Gastroesophageal sphincter (tissue), 3 donors: ENCODE measurements around the gene C1QTNF2.

Experiments
- EP300 ChIP-seq: sonication (generic); formaldehyde crosslinking; IDR thresholded peaks from one replicate; pipeline ENCODE4 v1.6.1; 2017; ENCODE audit warnings: antibody characterized with exemption, mild to moderate bottlenecking
- POLR2A ChIP-seq, 2 donors: fragments of 450-650 bp; IDR thresholded peaks; one replicate each; pipeline ENCODE4 v1.6.1; 2017; ENCODE audit warnings: antibody characterized with exemption in 2 of 2, mild to moderate bottlenecking in 2 of 2, moderate library complexity in 1 of 2
- POLR2AphosphoS5 ChIP-seq: sonication (generic); formaldehyde crosslinking; IDR thresholded peaks from one replicate; pipeline ENCODE4 v1.6.1; 2017; ENCODE audit warnings: antibody characterized with exemption
- TF ChIP-seq, protein P1 (sequence below), 4 experiments: fragments of 200-600 bp in 2 of 4; fragments of 450-650 bp in 2 of 4; sonication (generic) in 1 of 4; IDR thresholded peaks; one replicate each; pipeline ENCODE4 v1.5.1; 2017 to 2019; ENCODE audit warnings: antibody characterized with exemption in 4 of 4, mild to moderate bottlenecking in 2 of 4, moderate library complexity in 2 of 4

DNA sequence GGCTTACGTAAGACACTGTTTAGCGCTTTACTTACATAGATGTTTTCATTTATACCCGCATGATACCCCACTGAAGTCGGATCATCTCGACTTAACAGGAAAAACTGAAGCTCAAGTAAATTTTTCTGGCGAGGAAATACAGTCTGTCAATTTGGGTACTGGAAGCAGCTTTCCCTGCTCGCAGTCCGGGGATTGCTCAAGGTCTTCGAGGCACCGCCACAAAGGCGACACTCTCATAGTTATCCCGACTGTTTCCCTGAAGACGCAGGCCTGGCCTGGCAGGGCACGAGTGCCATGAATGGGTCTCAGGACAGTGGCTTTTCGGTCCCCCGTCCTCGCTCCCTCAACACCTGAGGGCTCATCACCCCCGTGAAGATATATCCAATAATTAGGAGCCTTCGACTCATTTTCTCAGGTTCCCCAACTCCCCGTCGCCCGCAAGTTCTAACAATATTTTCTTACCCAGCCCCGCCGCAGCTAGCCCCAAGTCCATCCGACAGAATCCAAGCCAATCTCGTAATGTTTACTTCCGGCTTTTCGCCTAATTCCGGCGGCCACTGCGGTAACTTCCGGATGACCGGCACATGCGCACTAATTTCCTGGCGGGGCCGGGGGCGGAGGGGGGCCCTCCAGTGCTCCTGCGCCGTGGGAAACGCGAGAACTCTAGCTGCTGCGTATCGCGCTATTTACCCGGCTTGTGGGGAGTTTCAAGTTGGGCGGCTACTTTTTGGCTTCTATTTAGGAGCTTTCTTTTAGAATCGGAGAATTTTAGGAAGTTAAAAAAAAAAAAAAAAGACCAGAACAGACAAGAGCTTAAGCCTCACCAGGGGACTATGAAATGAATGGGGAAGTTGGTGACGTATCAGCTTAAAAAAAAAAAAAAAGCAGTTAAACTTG is 48.4 kb upstream of the C1QTNF2 start, which contains the start of gene SLU7:
- TF ChIP-seq, protein P1, sequence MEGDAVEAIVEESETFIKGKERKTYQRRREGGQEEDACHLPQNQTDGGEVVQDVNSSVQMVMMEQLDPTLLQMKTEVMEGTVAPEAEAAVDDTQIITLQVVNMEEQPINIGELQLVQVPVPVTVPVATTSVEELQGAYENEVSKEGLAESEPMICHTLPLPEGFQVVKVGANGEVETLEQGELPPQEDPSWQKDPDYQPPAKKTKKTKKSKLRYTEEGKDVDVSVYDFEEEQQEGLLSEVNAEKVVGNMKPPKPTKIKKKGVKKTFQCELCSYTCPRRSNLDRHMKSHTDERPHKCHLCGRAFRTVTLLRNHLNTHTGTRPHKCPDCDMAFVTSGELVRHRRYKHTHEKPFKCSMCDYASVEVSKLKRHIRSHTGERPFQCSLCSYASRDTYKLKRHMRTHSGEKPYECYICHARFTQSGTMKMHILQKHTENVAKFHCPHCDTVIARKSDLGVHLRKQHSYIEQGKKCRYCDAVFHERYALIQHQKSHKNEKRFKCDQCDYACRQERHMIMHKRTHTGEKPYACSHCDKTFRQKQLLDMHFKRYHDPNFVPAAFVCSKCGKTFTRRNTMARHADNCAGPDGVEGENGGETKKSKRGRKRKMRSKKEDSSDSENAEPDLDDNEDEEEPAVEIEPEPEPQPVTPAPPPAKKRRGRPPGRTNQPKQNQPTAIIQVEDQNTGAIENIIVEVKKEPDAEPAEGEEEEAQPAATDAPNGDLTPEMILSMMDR (IDR thresholded peaks at IDR 0.05) = no peak
- TF ChIP-seq POLR2AphosphoS5 (peak; percentile 82), EP300 (no peak), POLR2A (IDR thresholded peaks at IDR 0.05) (peak; percentile 25 to 73)
